ENCODE results near the gene NBEAL1.
"Not testable (repeated sequence)": the region's sequence is repeated elsewhere in the genome, so short reads cannot be mapped to it uniquely, and the experiment has no call there.

NBEAL1 gene

GRCh38 chr2:203112342-203112741 lies 97.7 kb downstream of the NBEAL1 start:
- ATAC-seq = no peak
- DNase-seq = no peak

- DNase-seq, ATAC-seq: not testable (repeated sequence)
Measured at GRCh38 chr2:203115201-203115700, 100.6 kb downstream of the NBEAL1 start.

- ATAC-seq = no peak
- no peak for DNase-seq
Measured at GRCh38 chr2:203122317-203122986, 107.8 kb downstream of the NBEAL1 start.

- DNase-seq (no peak), ATAC-seq (no peak)
Measured at GRCh38 chr2:203126996-203127395, 112.3 kb downstream of the NBEAL1 start.

- no peak for DNase-seq
Measured at GRCh38 chr2:203135105-203135504, 120.4 kb downstream of the NBEAL1 start.

GRCh38 chr2:203143391-203143790 lies 128.7 kb downstream of the NBEAL1 start:
- no peak for DNase-seq
- no peak for ATAC-seq

More at GRCh38 chr2:203135105-203135504, 120.4 kb downstream of the NBEAL1 start:
- ATAC-seq = no peak

- ATAC-seq = no peak
- DNase-seq = no peak
Measured at GRCh38 chr2:203149194-203149593, 134.5 kb downstream of the NBEAL1 start.

- DNase-seq (no peak), ATAC-seq (peak; percentile 36)
Measured at GRCh38 chr2:203155406-203155805, 140.7 kb downstream of the NBEAL1 start.

GRCh38 chr2:203162722-203163121 lies 148.0 kb downstream of the NBEAL1 start:
- not testable (repeated sequence) for DNase-seq, ATAC-seq

GRCh38 chr2:203164311-203164935 lies 149.7 kb downstream of the NBEAL1 start:
- DNase-seq (no peak), ATAC-seq (no peak)

GRCh38 chr2:203167751-203168150 lies 153.1 kb downstream of the NBEAL1 start:
- no peak for ATAC-seq
- no peak for DNase-seq

GRCh38 chr2:203170502-203170901 lies 155.8 kb downstream of the NBEAL1 start:
- ATAC-seq = no peak
- no peak for DNase-seq

GRCh38 chr2:203175371-203175770 lies 160.7 kb downstream of the NBEAL1 start:
- DNase-seq (no peak), ATAC-seq (no peak)

GRCh38 chr2:203177361-203177760 lies 162.7 kb downstream of the NBEAL1 start:
- ATAC-seq (no peak), DNase-seq (no peak)

- no peak for DNase-seq
Measured at GRCh38 chr2:203185864-203186263, 171.2 kb downstream of the NBEAL1 start.

GRCh38 chr2:203190547-203190946 lies 175.9 kb downstream of the NBEAL1 start:
- not testable (repeated sequence) for DNase-seq, ATAC-seq

More at GRCh38 chr2:203185864-203186263, 171.2 kb downstream of the NBEAL1 start:
- ATAC-seq = no peak

GRCh38 chr2:203191026-203191425 lies 176.4 kb downstream of the NBEAL1 start:
- not testable (repeated sequence) for ATAC-seq, DNase-seq

- DNase-seq (no peak), ATAC-seq (no peak)
Measured at GRCh38 chr2:203191961-203192360, 177.3 kb downstream of the NBEAL1 start.

- ATAC-seq = no peak
- no peak for DNase-seq
Measured at GRCh38 chr2:203195331-203196036, 180.8 kb downstream of the NBEAL1 start.

- DNase-seq (no peak), ATAC-seq (no peak)
Measured at GRCh38 chr2:203200866-203201265, 186.2 kb downstream of the NBEAL1 start.

- no peak for DNase-seq
- no peak for ATAC-seq
Measured at GRCh38 chr2:203201426-203201825, 186.8 kb downstream of the NBEAL1 start.

- no peak for ATAC-seq
- DNase-seq = no peak
Measured at GRCh38 chr2:203209538-203209937, 194.9 kb downstream of the NBEAL1 start.

All from stimulated activated naive CD8-positive, alpha-beta T cell treated with anti-CD3 and anti-CD28 coated beads, Interleukin-15, Interleukin-2, amounts not matched to agents 100 U/mL and 50 U/mL, for 24 hours (primary cell).